Measurements from ENCODE around the gene SLC2A11. TPM values are rescaled to one million over a fixed set of nuclear protein-coding genes. Genes with fewer than 3 reads are reported as not detected.

Gene SLC2A11
- total RNA-seq, 2 experiments from 2014 or later, result 9.9 to 11.5 TPM

- intact Hi-C loops (cut with DNase I, micrococcal nuclease), result loop anchor here (2.0 to 5.0 kb wide), 3 partner anchors 52 to 718 kb away; partner anchors contain the start of genes SMARCB1 (in 2 of the 2), GUCD1 (in 1 of the 2) and SNRPD3 (in 1 of the 2)
- Histone ChIP-seq H3K4me3 (ENCODE audit: low read length) (peak within 1 kb of the TSS; percentile 80), H3K36me3 (ENCODE audit: insufficient read depth, low read length) (peaks cover 17% of the 10 kb centered on the region), H3K27ac (ENCODE audit: low read depth in 1 of 2, low read length in 2 of 2) (no peak within 1 kb of the TSS), H3K4me1 (ENCODE audit: insufficient read depth, low read length) (peaks cover 25% of the 10 kb centered on the region), H3K9me3 (ENCODE audit: control insufficient read depth in 1 of 2, insufficient read depth in 1 of 2, low read length in 2 of 2) (no peaks in the 10 kb centered on the region), H3K27me3 (ENCODE audit: control insufficient read depth in 1 of 2, insufficient read depth in 2 of 2, low read length in 2 of 2) (no peaks in the 10 kb centered on the region)
- DNase-seq (peak; percentile 86 to 98 (median 94)), ATAC-seq (ENCODE audit: poor library complexity) (peak; percentile 94)
- Mint-ChIP-seq H3K4me3 (peak within 1 kb of the TSS; percentile 91), H3K27me3 (no peaks in the 10 kb centered on the region), H3K4me1 (ENCODE audit: low read depth) (peaks cover 19% of the 10 kb centered on the region), H3K9me3 (no peaks in the 10 kb centered on the region), H3K36me3 (ENCODE audit: low read depth) (peaks cover 5% of the 10 kb centered on the region), H3K27ac (peak within 1 kb of the TSS; percentile 52)
- TF ChIP-seq CTCF (IDR thresholded peaks at IDR 0.05), result no peak
- ChIA-PET CTCF (no interaction called here), POLR2A (interaction anchor here (0.9 kb wide), 1 partner anchor 19 kb away, joined by 6 read pairs; the partner anchor contains the start of gene SLC2A11)
Observed at GRCh38 chr22:23838681-23839468, 18.8 kb upstream of the SLC2A11 start, which contains the start of gene DERL3. DERL3 (minus strand) TSS chr22:23839006; CDS start chr22:23838987, 19 bp downstream.

GRCh38 chr22:23840026-23840425 lies 17.6 kb upstream of the SLC2A11 start:
- H3K27ac ChIP-seq (ENCODE audit: low read depth in 1 of 2, low read length in 2 of 2), result no peak overlapping the region
- DNase-seq, result no peak
- CTCF ChIA-PET, result no interaction called here
- no peaks in the 10 kb centered on the region for H3K9me3 ChIP-seq (ENCODE audit: control insufficient read depth in 1 of 2, insufficient read depth in 1 of 2, low read length in 2 of 2)
- POLR2A ChIA-PET, result no interaction called here
- no peak overlapping the region for H3K4me3 ChIP-seq (ENCODE audit: low read length)
- no peak for TF ChIP-seq CTCF (IDR thresholded peaks at IDR 0.05)
- Mint-ChIP-seq H3K4me3 (peak overlapping the region; percentile 40), H3K27ac (no peak overlapping the region), H3K4me1 (ENCODE audit: low read depth) (peaks cover 19% of the 10 kb centered on the region), H3K36me3 (ENCODE audit: low read depth) (peaks cover 5% of the 10 kb centered on the region), H3K27me3 (no peaks in the 10 kb centered on the region), H3K9me3 (no peaks in the 10 kb centered on the region)
- no peak for ATAC-seq (ENCODE audit: poor library complexity)
- intact Hi-C loops (cut with DNase I, micrococcal nuclease), result no loop called here
- H3K4me1 ChIP-seq (ENCODE audit: insufficient read depth, low read length), result peaks cover 25% of the 10 kb centered on the region
- no peaks in the 10 kb centered on the region for H3K27me3 ChIP-seq (ENCODE audit: control insufficient read depth in 1 of 2, insufficient read depth in 2 of 2, low read length in 2 of 2)
- peaks cover 10% of the 10 kb centered on the region for H3K36me3 ChIP-seq (ENCODE audit: insufficient read depth, low read length)

- H3K4me3 Mint-ChIP-seq, result no peak overlapping the region
Observed at GRCh38 chr22:23841292-23841691, 16.4 kb upstream of the SLC2A11 start.

More at GRCh38 chr22:23841292-23841691, 16.4 kb upstream of the SLC2A11 start:
- H3K27me3 Mint-ChIP-seq, result no peaks in the 10 kb centered on the region
- Histone ChIP-seq H3K36me3 (ENCODE audit: insufficient read depth, low read length) (no peaks in the 10 kb centered on the region), H3K27me3 (ENCODE audit: control insufficient read depth in 1 of 2, insufficient read depth in 2 of 2, low read length in 2 of 2) (no peaks in the 10 kb centered on the region), H3K9me3 (ENCODE audit: control insufficient read depth in 1 of 2, insufficient read depth in 1 of 2, low read length in 2 of 2) (no peaks in the 10 kb centered on the region), H3K4me3 (ENCODE audit: low read length) (no peak overlapping the region), H3K27ac (ENCODE audit: low read depth in 1 of 2, low read length in 2 of 2) (no peak overlapping the region), H3K4me1 (ENCODE audit: insufficient read depth, low read length) (peaks cover 25% of the 10 kb centered on the region)
- CTCF ChIA-PET, result no interaction called here
- ATAC-seq (ENCODE audit: poor library complexity), result no peak
- peaks cover 18% of the 10 kb centered on the region for H3K4me1 Mint-ChIP-seq (ENCODE audit: low read depth)
- H3K36me3 Mint-ChIP-seq (ENCODE audit: low read depth), result no peaks in the 10 kb centered on the region
- no peaks in the 10 kb centered on the region for H3K9me3 Mint-ChIP-seq
- TF ChIP-seq CTCF (IDR thresholded peaks at IDR 0.05), result no peak
- intact Hi-C loops (cut with DNase I, micrococcal nuclease), result no loop called here
- DNase-seq, result no peak
- H3K27ac Mint-ChIP-seq, result no peak overlapping the region
- POLR2A ChIA-PET, result no interaction called here

All from CD4-positive, alpha-beta T cell (primary cell).